ENCODE measurements around the gene SEMA3C.
"Not testable (repeated sequence)": the region's sequence is repeated elsewhere in the genome, so short reads cannot be mapped to it uniquely, and the experiment has no call there.

Gene SEMA3C

DNA sequence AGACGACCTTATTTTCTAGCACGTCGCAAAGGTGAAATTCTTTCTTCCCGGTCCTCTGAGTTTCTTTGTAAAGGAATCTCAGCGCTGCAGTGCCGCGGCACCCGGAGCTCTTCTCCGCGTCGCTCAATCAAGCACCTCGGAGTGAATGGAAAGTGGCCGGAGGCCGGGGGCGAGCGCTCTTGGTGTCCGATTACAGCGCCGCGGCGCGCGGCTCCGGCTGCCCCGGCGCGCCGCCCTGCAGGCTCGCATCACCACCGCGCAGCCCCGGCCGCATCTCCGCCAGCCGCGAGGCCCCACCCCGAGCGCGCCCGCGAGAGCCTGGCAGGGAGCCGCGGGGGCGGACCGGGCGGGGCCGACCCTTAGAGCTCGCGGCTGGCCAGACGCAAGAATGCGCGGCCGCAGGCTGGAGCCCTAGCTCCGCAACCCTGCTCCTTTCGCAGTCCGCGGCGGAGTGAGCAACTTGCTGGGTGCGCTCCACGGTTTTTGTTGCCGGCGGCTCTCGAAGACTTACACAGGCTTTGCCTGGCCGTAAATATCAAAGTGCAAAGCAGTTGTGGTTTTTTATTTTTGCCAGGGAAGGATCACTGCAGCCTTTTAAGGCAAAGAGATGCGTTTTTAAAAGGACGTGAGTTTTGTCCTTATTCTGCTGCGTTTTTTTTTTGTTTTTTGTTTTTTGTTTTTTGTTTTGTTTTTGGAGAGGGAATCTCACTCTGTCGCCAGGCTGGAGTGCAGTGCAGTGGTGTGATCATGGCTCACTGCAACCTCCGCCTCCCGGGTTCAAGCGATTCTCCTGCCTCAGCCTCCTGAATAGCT lies at the start of gene SEMA3C:
Gene SEMA3C, minus strand, starts transcription at position 143 of the 813 bp plus-strand sequence. CDS start 2,270 bp downstream, outside the sequence.
- no peak for DNase-seq

DNA sequence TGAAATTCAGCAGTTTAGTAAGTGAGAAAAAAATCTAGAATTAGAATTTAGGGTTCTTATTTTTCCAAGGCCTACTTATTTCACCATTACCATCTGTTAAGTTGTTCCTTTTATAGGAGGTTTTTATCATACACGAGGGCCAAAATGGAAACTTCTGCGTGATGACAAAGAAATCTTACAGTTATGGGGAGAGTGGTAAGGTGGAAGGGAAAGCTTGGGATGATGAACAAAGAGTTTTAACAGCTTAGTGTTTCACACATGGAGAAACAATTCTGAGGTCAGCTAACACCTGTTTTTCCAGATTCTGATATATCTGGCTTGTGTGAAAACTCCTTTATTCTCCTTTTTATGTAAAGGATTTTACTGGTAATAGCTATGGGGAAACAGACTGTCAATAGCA lies 49.8 kb upstream of the SEMA3C start:
- no peak for DNase-seq

DNA sequence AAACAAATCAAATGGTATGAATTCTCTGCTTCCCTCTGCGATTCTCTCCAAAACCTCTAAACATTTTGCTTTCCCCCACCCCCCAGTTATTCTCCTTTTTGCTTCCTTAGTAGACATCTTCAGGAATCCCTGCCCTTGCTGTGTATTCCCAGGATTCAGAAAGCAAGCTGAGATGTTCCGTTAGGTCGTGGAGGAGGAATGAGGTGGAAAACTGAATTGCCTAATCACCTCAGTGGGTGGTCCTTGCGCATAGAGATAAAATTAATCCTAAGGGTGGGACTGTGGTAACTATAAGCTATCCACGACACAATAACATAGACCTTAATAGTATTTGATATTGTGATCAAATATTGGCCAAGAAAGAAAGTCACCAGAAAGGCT lies 49.1 kb upstream of the SEMA3C start:
- no peak for DNase-seq

DNA sequence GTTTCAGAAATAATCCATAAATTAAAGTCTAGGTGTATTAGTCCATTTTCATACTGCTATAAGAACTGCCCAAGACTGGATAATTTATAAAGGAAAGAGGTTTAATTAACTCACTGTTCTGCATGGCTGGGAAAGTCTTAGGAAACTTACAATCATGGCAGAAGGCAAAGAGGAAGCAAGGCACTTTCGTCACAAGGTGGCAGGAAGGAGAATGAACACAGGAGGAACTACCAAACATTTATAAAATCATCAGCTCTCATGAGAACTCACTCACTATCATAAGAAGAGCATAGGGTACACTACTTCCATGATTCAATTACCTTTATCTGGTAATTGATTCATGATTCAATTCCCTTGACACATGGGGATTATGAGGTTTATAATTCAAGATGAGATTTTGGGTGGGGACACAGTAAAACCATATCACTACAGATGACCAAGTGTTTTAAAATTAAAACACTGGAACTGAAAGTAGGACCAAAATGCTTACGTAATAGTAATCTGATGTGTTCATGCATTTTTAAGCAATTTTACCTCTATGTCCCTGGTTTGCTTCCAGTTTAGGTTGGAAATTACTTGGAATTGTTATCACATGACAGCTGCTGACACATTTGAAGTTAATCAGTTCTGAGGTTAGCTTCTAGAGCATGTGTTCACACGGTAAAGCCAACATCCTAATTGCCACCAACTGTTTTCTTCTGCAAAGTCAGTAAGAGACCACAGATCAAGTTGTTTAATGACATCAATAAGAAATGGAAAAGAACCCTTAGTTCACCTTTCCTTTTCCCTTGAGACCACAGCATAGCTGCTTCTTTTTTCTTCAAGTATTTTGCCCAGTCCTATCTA lies 48.4 kb upstream of the SEMA3C start:
- DNase-seq = no peak

DNA sequence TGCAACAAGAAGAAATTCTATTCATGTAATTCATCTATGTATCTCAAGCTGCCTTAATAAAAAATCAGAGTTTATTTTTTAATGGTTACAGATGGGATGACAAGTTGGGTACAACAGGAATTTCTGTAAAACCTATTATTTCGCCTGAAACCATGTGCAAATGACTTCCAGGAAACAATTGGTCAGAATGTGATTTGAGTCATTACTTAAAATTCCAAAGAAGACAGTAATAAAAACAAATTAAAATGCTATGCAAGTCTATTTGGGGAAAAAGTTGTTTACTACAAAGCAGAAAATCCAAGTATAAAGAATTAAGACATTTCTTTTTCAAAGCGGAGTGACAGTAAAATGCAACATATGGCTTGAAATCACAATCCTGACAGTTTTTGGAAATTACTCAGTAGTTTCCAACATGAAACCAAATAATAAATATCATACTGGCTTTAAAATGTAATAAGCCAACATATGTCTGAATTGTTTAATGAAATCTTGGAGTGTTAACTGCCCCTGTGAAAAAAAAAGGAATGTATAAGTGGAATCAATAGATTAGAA lies 41.5 kb upstream of the SEMA3C start:
- DNase-seq = no peak

DNA sequence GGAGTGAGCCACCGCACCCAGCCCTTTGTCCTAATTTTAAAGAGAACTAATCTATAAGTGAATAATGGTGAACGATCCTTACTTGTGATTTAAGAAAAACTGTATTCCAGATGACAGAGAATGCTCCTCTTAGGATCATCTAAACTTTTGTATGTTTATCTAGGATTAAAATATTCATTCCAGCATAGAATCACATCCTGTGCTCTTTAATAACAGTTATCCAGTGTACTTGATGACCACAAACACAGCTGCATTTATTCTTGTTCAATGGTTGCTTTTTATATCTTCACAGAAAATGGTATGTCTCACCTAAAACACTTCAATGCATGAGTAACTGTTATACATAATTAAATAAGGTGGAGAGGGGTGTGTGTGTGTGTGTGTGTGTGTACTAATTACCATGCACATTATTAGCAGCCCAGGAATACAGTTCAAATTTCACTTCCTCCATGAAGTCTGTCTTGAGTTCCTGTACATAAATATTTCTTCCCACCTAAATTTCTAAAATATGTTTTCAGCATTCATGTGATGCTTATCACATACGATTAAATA lies 38.5 kb upstream of the SEMA3C start:
- no peak for DNase-seq

DNA sequence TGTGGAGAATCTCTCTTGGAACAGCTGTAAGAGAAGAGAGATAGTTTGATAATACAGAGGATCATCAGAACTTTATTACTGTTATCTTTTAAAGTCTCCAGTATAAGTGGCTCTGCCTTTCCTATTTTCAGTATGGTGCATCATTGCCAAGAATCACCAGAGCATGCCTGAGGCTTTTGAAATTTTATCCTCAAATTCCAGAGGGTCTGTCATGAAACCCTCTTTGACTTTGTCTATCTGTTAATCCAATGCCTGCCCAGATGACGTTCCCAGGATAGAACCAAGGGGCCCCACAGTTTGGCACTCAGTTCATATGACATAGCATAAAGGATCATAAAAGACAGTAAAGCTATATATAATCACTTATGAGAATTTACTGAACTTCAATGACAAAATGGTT lies 35.3 kb upstream of the SEMA3C start:
- DNase-seq = no peak

DNA sequence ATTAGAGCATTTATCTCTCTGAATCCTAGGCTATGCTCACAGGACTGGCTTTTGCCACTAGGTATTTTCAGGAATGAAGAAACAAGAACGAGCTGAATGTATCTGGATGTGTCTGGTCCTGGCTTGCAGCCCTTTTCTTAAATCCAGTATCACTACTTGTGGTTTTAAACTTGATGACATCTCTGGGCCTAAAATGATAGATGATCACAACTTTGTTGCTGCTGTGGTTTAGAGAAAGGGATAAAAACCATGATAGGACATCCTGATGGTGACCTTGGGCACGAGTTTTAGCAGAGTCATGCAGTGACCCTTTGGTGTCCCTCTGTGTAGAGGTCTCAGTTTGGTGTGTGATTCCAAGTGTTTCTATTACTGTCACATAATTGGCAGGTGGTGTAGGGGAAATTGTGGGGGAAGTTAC lies 31.7 kb upstream of the SEMA3C start:
- no peak for DNase-seq

DNA sequence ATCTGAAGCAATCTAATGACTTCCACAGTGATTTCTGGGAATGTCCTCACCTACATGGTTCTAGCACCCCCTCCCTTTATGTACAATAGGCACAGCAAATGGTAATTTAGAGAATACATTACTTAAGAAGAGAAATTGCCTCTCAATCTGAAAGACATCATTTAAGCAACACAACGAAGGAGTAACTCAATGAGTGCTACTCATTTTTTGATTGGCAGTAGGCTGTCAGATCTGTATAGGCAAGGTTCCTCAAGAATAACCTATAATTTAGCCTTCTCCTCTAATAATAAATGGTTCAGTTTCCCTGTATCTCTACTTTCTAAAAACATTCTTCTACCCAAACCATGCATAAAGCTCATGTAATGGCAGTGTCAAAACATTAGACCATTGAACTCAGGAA lies 30.6 kb upstream of the SEMA3C start:
- no peak for DNase-seq

DNA sequence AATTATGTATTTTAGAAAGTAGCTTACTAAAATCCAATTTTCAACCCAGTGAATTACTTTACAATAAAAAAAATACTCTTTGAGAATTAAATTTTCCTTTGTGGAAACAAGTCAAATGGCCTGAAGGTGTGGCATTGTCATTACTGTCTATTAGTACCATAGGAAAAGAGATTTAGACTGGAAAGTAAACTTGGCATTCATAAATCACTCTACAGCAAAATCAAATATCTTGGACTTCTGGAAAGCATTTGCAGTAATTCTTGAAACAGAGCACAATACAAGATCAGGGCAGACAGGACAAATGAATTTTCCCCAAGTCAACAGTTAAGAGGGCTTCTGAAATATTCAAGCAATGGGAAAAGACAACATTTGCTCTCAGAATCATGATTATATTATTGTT lies 28.0 kb upstream of the SEMA3C start:
- no peak for DNase-seq

DNA sequence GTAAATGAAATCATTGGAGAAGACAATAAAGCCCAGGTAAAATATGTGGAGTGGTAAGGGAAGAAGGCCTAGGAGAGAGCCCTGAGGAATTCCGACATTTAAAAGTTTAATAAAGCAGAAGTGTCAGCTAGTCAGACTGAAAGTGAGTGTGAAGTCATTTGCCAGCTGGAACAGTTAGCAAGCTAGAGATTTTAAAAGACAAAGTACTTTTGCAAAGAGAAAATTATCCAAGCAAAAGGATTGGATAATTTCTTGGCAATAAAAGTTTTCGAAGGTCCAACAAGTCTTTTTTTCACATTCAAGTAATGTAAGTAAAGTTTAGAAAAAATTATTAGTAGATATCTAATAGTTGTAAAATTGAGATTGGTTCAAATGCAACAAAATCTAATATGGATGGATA lies 27.1 kb upstream of the SEMA3C start:
- DNase-seq = no peak

DNA sequence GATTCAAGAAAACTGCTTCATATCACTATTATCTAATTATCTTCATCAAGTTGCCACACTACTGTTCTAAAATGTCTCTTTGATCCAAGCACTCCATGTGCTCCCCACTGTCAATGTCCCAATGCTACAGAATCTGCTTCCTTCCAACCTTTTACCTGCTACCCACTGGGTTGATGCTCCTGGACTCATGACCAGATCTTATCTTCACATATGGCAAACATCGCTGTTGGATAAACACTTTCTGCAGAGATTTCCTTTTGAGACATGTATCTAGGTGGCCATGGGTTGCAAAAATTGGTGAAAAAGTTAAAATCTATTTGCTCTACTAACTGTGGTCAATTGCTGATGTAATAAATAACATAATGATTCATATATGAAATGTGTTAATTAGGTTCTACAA lies 24.5 kb upstream of the SEMA3C start:
- no peak for DNase-seq

DNA sequence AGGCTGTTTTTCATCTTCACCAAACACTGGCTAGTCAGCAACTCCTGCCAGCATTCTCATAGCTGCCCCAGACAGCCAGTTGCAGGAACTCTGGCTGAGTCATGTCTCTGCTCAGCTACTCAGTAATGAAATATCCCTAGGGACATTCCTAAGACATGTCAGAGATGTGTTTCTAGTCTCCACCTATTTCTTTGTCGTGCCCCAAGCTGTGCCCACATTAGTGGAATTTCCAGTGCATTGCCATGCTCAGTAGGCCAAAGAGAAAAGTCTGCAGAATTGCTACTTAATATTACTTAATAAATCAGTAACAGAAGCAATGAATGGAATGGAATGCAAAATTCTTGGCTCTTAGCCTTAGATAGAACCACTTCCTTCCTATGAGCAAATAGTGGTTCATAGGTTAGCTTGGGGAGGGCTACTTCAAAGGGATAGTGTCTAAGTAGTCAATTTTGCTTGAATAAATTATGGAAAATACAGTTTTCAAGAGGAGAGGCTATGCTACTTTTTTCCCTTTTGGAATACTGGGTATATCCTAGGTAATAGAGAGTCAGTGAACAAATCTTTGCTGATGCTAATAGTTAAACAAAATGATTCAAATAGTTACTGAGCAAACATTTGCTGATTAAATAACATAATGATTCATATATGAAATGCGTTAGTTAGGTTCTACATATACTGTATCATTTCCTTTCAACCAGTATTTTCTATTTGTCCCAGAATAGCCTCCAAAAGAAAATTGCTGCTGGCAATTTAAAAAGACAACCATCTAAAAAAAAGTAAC lies 23.6 kb upstream of the SEMA3C start:
- no peak for DNase-seq

DNA sequence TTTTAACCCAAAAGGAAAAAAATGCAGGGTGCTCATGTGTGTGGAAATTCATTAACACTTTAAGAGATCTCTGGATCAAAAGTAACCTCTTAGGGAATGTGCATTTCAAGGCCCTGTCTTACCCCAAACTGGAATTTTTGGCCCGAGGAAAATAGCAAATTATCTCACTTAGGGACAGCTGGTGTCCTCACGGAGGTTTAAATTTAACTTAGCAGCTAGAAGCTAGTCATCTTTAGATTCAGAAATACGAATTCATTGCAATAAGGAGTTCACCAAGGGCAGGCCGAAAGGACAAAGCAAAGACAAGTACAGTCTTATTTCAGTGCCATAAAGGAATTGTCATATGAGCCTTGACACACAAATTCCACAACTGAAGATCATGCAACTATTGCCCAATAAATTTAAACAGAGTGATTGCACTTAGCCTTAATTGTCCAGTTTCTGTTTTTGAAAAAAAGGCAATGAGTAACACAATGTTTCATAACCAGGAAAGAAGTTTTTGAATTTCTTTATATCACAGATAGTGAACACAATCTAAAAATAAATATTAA lies 22.4 kb upstream of the SEMA3C start:
- DNase-seq = no peak

DNA sequence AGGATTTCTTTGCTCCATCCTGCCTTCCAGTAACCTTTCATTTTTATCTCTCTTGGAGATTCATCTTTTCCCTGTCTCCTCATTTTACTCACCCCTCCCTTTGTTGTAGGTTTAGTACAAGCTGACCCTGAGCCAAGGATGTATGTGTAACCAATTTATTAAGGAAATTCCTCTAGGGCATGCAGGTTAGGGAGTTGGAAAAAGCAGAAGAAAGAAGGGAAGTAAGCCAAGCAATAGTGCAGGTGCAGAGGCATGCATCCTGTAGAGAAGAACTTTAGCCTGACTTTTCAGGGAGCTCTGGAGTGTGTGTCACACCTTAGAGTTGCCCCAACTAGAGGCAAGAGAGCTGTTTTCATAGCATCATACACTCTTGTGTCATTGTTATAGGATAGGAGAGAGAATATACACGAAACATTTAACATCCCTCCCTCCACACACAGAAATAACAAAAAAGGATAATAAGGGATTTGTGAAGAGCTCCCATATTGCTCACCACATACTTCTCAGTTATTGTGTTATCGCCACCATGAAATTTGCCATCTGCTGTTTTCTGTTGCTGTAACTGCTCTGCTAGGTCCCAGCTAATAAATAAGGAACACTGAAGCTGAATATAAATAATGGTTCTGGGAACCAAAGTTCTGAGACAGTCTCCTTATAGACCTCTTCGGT lies 21.8 kb upstream of the SEMA3C start:
- DNase-seq = no peak

DNA sequence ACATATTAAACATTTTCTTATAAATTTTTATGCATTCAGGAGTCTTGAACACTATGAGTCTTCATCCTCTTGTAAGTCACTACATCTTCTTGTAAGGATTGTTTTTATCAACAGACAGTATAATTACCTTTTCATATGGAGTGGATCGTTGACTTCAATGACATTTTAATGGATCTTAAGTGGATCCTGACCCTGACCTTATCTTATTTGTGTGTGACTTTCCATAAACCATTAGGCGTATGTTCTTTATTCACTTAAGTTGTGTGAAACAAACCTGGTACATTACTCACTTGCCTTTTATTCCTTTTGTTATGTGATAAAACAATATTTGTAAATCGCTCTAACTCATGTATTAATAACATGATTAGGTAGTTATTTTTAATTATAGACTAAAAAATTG lies 18.5 kb upstream of the SEMA3C start:
- peak; percentile 49 for DNase-seq

DNA sequence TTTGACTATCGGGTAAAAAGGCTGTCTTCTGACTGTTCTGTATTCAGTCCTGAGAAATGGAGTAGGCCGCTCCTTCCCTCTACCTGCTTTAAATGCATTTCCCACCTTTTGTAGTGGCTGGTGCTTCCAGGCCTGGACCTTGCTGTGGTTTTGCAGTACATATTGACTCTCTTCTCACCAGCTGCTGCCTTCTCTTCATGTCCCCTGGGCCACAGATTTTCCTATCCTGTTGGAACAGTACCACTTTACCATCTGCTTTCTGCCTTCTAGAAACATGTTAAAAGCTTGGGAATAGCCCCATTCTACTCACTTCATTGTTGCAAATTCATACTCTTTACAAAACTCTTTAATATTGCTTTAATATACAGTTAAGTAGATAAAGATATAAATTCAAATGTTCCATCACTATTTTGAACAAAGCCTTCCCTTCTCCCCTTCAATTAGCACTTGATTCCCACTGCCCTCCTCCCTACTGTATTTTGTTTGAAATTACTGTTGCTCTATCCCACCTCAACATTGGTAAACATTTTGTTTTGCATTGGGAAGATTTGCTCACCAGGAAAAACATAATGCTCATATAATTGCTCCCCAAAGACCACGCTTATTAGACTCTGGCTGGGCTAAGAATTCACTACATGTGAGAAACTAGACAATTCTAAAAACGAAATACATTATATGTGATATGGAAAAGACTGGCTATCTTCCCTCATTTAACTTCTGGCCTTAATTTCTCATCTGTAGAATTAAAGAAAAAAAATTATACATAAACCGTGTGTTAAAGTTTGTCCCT lies 17.3 kb upstream of the SEMA3C start:
- no peak for DNase-seq

DNA sequence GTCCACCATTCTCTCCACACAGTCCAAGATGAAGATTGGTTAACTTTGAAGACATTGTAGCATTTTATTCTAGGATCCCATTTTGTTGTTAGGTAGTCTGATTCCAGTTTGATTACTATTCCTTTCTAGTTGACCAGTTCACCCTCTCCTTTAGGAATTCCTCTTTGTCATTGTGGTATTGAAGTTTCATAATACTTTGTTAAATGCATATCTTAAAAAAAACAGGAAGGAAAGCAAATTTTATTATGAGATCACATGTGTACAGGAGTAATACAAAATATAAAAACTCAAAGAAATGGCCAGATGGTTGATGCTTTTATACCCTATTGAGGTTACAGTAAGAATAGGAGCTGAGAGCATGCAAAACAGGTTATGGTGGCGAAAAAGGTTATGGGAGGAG lies 15.5 kb upstream of the SEMA3C start:
- no peak for DNase-seq

DNA sequence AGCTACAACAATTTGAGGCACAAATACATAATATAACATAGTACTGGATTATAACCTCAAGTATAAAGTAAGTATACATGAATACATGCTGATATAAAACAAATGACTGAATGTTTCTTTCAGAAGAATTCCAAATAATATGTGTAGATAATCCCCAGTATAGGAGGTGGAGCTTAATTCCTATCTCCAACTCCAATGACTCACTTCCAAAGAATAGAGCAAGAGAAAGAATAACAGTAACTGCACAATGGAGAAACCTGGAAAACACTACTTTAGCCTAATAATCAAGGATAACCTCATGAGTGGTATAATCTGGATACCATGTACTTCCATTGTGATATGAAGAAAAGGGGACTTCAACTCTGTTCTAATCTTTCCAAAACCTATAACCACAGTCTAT lies 13.7 kb upstream of the SEMA3C start:
- no peak for DNase-seq

DNA sequence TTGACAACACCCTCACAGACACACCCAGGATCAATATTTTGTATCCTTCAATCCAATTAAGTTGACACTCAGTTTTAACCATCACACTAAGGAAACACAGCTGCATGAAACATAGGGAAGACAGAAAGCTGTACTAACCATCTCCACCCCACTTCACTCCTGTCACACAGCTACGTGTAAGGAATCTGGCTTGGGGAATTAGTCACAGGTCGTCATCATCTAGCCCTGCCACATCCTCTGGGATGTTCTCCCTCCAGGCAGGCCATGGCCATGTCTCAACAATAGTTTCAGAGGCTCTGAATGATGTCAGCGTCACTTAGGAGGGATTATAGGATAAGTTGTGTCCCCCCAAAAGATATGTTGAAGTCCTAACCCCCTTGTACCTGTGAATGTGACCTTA lies 10.8 kb upstream of the SEMA3C start:
- DNase-seq = no peak

DNA sequence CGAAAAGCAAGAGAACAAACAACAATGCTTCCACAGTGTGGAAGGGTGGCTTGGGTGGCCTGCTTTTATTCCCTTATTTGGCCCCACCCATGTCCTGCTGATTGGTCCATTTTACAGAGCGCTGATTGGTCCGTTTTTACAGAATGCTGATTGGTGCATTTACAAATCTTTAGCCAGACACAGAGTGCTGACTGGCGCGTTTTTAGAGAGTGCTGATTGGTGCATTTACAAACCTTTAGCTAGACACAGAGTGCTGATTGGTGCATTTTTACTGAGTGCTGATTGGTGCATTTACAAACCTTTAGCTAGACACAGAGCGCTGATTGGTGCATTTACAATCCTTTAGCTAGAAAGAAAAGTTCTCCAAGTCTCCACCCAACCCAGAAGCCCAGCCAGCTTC lies 8.1 kb upstream of the SEMA3C start:
- not testable (repeated sequence) for DNase-seq
